NCI-H2171 (cell line): ENCODE measurements around the gene C1QTNF5.

Source experiments
- DNase-seq: peaks from one replicate; lab custom pipeline; 2025; lab: John Stamatoyannopoulos, UW

Gene C1QTNF5

DNA sequence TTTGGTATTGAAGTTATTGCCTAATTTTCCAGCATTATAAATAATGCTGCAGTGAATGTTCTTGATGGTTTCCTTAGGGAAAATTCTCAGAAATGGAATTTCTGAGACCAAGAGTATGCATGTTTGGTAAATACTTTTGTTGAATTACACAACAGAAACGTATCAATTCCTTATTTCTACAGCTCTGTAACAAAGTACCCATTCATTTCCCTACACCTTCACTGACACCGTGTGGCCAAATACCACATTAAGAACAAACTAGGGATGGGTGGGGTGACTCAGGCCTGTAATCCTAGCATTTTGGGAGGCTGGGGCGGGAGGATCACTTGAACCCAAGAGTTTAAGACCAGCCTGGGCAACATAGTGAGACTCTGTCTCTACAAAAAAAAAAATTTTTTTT, 45.5 kb downstream of the C1QTNF5 start:
- DNase-seq, result no peak

- no peak for DNase-seq
These were observed 47.2 kb downstream of the C1QTNF5 start for GRCh38 chr11:119293461-119293860.

- DNase-seq, result no peak
These were observed 49.7 kb downstream of the C1QTNF5 start for GRCh38 chr11:119290894-119291497.
